Measurements from ENCODE around the gene CACNB1.
"Not testable (repeated sequence)": the region's sequence is repeated elsewhere in the genome, so short reads cannot be mapped to it uniquely, and the experiment has no call there.

Gene CACNB1

DNA sequence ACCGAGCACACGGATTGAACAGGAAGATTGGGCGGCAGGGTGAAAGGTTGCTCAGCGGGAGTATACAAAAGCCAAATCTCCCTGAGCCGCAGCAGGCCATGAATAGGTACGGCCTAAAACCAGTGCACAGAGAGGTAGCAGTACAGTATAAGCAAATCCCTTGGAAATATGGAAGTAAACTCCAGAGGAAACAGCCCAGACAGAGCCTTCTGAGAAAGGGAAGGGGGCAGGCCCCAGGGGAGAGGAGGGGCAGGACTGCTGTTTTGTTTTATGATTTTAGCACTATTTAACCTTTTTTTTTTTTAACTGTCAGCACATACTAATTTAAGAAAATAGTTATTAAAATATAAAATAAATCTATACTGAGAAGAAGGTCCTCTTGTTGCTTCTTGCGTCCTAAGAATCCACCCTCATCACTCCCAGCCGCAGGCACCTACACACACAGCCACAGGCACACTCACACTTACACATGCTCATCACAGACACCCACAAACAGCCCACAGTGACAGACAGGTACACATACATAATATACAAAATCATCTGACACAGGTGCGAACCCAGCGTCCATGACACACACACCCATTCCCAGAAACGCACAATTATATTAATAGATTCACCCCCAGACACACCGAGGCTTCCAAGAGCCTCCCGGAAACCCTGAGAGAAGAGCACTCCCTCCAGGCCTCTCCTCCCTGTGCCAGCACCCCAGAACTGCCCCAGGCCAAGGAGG, 58.9 kb downstream of the CACNB1 start:
- no peak overlapping the region for H3K4me3 ChIP-seq (ENCODE audit: low read depth, low read length)
- no peak for DNase-seq (ENCODE audit: low read depth)
- TF ChIP-seq, protein P1, sequence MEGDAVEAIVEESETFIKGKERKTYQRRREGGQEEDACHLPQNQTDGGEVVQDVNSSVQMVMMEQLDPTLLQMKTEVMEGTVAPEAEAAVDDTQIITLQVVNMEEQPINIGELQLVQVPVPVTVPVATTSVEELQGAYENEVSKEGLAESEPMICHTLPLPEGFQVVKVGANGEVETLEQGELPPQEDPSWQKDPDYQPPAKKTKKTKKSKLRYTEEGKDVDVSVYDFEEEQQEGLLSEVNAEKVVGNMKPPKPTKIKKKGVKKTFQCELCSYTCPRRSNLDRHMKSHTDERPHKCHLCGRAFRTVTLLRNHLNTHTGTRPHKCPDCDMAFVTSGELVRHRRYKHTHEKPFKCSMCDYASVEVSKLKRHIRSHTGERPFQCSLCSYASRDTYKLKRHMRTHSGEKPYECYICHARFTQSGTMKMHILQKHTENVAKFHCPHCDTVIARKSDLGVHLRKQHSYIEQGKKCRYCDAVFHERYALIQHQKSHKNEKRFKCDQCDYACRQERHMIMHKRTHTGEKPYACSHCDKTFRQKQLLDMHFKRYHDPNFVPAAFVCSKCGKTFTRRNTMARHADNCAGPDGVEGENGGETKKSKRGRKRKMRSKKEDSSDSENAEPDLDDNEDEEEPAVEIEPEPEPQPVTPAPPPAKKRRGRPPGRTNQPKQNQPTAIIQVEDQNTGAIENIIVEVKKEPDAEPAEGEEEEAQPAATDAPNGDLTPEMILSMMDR (IDR thresholded peaks at IDR 0.05; ENCODE audit: control insufficient read depth, extremely low read depth, insufficient read depth) = no peak

GRCh38 chr17:39134878-39135277, 62.6 kb downstream of the CACNB1 start:
- TF ChIP-seq, protein P1 (IDR thresholded peaks at IDR 0.05; ENCODE audit: control insufficient read depth, extremely low read depth, insufficient read depth) = no peak
- no peak overlapping the region for H3K4me3 ChIP-seq (ENCODE audit: low read depth, low read length)
- no peak for DNase-seq (ENCODE audit: low read depth)

DNA sequence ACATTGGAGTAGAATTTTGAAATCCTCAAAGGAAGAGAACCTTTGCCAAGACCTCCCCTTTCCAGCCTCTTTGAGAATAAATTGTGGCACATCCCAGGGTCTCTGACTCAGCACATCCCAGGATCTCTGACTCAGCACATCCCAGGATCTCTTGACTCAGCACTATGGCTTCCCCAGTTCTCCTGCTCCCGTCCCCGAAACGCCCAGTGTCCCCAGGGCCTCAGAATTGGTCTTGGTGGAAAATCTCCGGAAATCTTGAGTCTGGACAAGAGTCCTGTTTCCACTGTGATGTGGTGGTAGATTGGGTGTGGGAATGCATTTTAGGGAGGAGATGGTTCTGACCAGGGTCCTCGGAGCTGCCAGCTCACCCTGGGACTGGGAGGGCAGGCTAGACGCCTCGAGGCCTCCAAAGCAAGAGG, 65.3 kb downstream of the CACNB1 start:
- no peak for DNase-seq (ENCODE audit: low read depth)
- H3K4me3 ChIP-seq (ENCODE audit: low read depth, low read length) = no peak overlapping the region
- TF ChIP-seq, protein P1 (IDR thresholded peaks at IDR 0.05; ENCODE audit: control insufficient read depth, extremely low read depth, insufficient read depth) = no peak

DNA sequence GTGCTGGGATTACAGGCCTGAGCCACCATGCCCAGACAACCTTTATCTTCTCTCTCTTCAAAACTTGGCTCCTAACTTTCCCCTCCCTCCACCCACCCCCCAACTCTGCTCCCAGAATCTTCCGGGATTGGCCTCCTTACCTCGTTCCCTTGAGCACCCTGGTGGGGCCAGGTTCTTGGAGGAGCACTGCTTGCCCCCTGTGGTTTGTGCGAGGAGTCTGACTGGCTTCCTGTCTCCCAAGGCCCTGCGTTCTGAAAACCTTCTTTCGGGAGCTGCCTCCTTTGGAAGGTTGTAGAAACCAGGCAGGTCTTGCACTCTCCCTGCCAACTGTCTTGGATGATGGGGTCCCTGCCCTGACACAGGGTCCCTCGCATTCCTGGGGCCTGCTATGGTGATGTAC, 65.9 kb downstream of the CACNB1 start:
- TF ChIP-seq, protein P1 (IDR thresholded peaks at IDR 0.05; ENCODE audit: control insufficient read depth, extremely low read depth, insufficient read depth) = no peak
- H3K4me3 ChIP-seq (ENCODE audit: low read depth, low read length) = no peak overlapping the region
- DNase-seq (ENCODE audit: low read depth) = no peak

GRCh38 chr17:39130205-39130604, 67.3 kb downstream of the CACNB1 start:
- TF ChIP-seq, protein P1 (IDR thresholded peaks at IDR 0.05; ENCODE audit: control insufficient read depth, extremely low read depth, insufficient read depth) = no peak
- H3K4me3 ChIP-seq (ENCODE audit: low read depth, low read length) = no peak overlapping the region
- no peak for DNase-seq (ENCODE audit: low read depth)

DNA sequence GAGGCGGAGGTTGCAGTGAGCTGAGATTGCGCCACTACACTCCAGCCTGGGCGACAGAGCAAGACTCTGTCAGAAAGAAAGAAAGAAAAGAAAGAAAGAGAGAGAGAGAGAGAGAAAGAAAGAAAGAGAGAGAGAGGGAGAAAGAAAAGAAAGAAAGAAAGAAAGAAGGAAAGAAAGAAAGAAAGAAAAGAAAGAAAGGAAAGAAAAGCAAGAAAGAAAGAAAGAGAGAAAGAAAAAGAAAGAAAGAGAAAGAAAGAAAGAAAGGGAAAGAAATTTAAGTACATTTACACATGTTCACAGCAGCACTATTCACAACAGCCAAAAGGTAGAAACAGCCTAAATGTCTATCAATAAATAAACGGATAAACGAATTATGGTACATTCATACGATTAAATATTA, 67.9 kb downstream of the CACNB1 start:
- not testable (repeated sequence) for DNase-seq (ENCODE audit: low read depth); H3K4me3 ChIP-seq (ENCODE audit: low read depth, low read length)

- TF ChIP-seq, protein P1 (IDR thresholded peaks at IDR 0.05; ENCODE audit: control insufficient read depth, extremely low read depth, insufficient read depth) = no peak
- H3K4me3 ChIP-seq (ENCODE audit: low read depth, low read length) = no peak overlapping the region
- DNase-seq (ENCODE audit: low read depth) = no peak
Observed at GRCh38 chr17:39126436-39126835, 71.0 kb downstream of the CACNB1 start.
